Measurements from ENCODE around the gene IL17REL.

IL17REL gene

GRCh38 chr22:50001388-50002231 lies 11.0 kb downstream of the IL17REL start:
- DNase-seq, result no peak

DNA sequence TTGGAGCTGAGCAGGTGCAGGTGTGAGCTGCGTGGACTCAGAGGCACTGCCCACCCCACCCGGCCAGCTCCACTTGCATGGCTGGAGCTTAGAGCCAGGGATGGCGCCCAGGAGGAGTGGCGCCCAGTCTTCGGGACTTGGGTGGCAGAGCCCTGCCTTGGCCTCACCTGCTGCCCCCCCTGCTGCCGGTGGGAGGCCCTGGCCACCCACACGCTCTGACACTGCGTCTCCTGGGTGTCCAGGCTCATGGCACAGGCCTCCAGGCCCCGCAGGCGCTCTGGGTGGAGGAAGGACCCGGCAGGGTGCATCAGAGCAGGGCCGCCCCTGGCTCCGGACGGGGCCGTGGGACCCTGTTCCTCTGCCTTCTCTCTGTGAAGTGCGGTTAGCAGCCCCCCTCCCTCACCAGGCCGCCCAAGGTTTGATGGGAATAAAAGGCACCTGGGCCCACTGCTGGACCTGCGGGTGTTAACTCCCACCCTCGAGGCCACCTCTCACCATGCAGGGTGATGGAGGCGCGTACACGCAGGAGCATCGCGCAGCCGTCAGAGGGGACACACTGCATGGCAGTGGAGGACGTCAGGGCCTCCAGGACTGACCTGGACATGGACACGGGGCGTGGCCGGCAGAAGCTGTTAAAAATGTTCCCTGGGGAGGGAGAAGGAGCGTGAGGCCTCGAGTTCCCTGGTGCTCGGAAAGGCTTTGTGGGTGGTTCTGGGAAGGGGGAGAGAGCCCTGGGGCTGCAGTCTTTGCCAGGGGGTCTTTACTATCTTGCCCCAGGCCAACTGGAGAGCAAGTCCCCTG lies 11.8 kb downstream of the IL17REL start:
- DNase-seq, result no peak

GRCh38 chr22:49999946-50000586 lies 12.5 kb downstream of the IL17REL start:
- DNase-seq, result no peak

- no peak for DNase-seq
These were observed 13.3 kb downstream of the IL17REL start for GRCh38 chr22:49999063-49999945.

DNA sequence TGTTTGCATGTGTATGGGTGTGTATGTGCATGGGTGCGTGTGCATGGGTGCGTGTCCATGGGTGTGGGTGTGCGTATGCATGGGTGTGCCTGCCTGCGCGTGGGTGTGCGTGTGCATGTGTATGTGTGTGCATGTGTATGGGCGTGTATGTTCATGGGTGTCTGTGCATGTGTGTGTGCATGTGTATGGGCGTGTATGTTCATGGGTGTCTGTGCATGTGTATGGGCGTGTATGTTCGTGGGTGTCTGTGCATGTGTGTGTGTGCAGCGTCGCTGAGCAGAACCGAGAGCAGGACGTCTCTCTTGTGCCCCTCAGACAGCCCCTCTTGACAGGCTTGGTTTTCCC lies 13.9 kb downstream of the IL17REL start:
- DNase-seq, result no peak

GRCh38 chr22:49997932-49998717 lies 14.4 kb downstream of the IL17REL start:
- DNase-seq, result no peak

- no peak for DNase-seq
These were observed 15.3 kb downstream of the IL17REL start for GRCh38 chr22:49997251-49997599.

DNA sequence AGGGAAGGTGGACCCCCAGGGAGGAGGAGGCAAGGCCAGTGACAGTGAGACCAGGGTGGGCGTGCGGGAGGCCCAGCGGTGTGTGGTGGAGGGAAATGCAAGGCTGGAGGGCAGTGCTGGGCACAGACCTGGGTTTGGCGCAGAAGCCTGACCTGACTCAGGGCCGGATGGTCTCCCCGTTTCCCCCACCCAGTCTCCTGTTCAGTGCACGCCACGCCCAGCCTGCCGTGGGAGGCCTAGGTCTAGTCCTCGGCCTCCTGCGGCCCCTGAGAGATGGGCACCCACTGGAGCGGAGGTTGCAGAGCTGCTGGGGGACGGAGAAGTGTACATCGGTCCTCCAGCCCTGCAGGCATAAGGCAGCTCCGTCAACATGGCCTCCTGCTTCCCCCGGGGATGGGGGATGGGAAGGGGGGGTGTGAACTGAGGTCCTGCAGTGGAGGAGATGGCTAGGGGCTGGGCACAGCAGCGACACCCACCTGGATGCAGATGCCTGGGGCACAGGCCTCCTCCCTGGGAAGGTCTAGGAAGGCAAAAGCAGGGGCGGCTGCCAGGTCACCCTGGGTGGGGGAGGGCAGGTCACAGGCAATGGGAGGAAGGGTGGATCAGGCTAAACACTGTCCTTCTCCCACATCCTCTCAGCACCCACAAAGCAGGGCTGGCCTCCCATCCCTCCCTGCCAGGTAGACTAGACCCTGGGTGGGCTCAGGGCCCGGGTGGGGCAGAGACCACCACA lies 15.9 kb downstream of the IL17REL start:
- no peak for DNase-seq

DNA sequence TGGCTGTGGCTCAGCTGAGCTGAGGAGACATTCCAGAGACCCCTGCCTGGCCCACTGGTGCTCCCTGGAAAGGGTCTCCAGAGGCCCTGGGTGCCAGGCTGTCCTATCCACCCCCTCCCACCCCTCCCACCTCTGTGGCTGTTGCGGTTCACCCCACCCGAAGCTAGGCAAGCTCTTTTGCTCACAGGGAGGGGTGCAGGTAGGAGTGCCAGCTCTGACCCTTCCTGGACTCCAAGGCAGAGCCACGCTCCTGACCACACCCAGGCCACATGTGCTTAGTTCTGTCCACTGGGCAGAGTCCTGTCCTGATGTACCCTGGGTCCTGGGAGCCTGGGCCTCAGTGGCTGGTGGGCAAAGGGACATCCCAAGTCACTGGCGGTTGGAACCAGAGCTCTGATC lies 16.4 kb downstream of the IL17REL start:
- DNase-seq, result no peak

GRCh38 chr22:49995361-49996118 lies 17.0 kb downstream of the IL17REL start:
- peak in 1 of 2 donors; percentile 13 for DNase-seq

GRCh38 chr22:49995041-49995360 lies 17.6 kb downstream of the IL17REL start:
- DNase-seq, result no peak

GRCh38 chr22:49994361-49995040 lies 18.1 kb downstream of the IL17REL start:
- no peak for DNase-seq

GRCh38 chr22:49993649-49994360 lies 18.8 kb downstream of the IL17REL start:
- no peak for DNase-seq

GRCh38 chr22:49992921-49993648 lies 19.5 kb downstream of the IL17REL start:
- DNase-seq, result peak; percentile 75 to 80

- DNase-seq, result peak in 1 of 2 donors; percentile 9
These were observed 20.5 kb downstream of the IL17REL start for GRCh38 chr22:49991907-49992533.

GRCh38 chr22:49991167-49991566 lies 21.4 kb downstream of the IL17REL start:
- DNase-seq, result no peak

- peak in 1 of 2 donors; percentile 4 for DNase-seq
These were observed 22.7 kb downstream of the IL17REL start for GRCh38 chr22:49989826-49990225.

- no peak for DNase-seq
These were observed 26.2 kb downstream of the IL17REL start for GRCh38 chr22:49986325-49986724.

All from stimulated activated CD4-positive, alpha-beta T cell treated with anti-CD3 and anti-CD28 coated beads, Interleukin-2, amount 100 ng/mL, for 24 hours (primary cell).